Measurements from ENCODE around the gene VCL.

DNA sequence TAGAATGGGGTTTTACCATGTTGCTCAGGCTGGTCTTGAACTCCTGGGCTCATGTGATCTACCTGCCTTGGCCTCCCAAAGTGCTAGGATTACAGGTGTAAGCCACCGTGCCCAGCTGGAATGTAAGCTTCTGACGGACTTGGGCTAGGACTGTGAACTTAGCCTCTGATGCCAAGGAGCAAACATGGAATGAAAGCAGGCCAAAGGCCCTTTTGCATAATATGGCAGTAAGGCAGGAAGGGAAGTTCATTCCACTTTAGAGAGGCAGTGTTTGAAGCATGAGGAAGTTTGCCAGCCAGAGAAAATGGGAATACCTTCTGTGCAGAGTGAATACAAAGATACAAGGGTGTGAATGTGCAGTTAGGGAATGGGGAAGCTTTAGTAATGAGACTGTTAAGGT, 20.3 kb downstream of the VCL start:
- TF ChIP-seq POLR2A (IDR thresholded peaks at IDR 0.05): no peak
- TF ChIP-seq, protein P1, sequence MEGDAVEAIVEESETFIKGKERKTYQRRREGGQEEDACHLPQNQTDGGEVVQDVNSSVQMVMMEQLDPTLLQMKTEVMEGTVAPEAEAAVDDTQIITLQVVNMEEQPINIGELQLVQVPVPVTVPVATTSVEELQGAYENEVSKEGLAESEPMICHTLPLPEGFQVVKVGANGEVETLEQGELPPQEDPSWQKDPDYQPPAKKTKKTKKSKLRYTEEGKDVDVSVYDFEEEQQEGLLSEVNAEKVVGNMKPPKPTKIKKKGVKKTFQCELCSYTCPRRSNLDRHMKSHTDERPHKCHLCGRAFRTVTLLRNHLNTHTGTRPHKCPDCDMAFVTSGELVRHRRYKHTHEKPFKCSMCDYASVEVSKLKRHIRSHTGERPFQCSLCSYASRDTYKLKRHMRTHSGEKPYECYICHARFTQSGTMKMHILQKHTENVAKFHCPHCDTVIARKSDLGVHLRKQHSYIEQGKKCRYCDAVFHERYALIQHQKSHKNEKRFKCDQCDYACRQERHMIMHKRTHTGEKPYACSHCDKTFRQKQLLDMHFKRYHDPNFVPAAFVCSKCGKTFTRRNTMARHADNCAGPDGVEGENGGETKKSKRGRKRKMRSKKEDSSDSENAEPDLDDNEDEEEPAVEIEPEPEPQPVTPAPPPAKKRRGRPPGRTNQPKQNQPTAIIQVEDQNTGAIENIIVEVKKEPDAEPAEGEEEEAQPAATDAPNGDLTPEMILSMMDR (IDR thresholded peaks at IDR 0.05): no peak

All from thyroid gland (tissue), 4 donors.